HCT116 (cell line): ENCODE results near the gene CD82. TPM values are rescaled to one million over a fixed set of nuclear protein-coding genes. Genes with fewer than 3 reads are reported as not detected.

Source experiments
- ATAC-seq: fragments of 200-7000 bp; cut with Tn5 transposase; 2 replicates; pipeline ENCODE4 v1.9.1; 2020; ENCODE audit warnings: mild to moderate bottlenecking, moderate library complexity
- BruUV-seq: library from RNA; stranded (reverse); fragments of 400-500 nt; replicated peaks from 2 replicates; lab custom pipeline; 2021; lab: Mats Ljungman, UMichigan
- CTCF ChIA-PET: fragments of 300-600 bp; sonication (Branson Sonifier 250); formaldehyde crosslinking; loops from one replicate; lab custom pipeline; 2021; ENCODE audit warnings: antibody characterized with exemption; lab: Charles Lee
- POLR2A ChIA-PET: fragments of 300-600, 350-600 bp; sonication (Branson Sonifier 250); formaldehyde crosslinking; loops from one replicate; lab custom pipeline; 2021; ENCODE audit warnings: antibody characterized with exemption; lab: Charles Lee
- RAD21 ChIA-PET, 2 experiments: fragments of 300-600 bp; sonication (Branson Sonifier 250); formaldehyde crosslinking; loops; one replicate each; lab custom pipeline; 2023; ENCODE audit warnings: low total read pairs in 2 of 2; ENCODE audit not compliant: uncharacterized antibody in 2 of 2, unreplicated experiment in 2 of 2, low non-redundant PET in 1 of 2; lab: Charles Lee
- DNase-seq: peaks from one replicate; pipeline ENCODE4 v3.0.0-alpha.2; 2010; ENCODE audit warnings: low read depth, low spot score
- H2AFZ ChIP-seq: fragments of 200-600 bp; shearing (Covaris generic), sonication (generic); 2 replicates; pipeline ENCODE4 v1.6.1; 2017; ENCODE audit warnings: low read depth, mixed run types, mixed read lengths, antibody characterized with exemption, low read length; ENCODE audit not compliant: poor library complexity, severe bottlenecking
- H3K27ac ChIP-seq: 2 replicates; pipeline ENCODE4 v1.5.1; 2012; ENCODE audit warnings: low read depth, low read length
- H3K27me3 ChIP-seq: fragments of 200-600 bp; sonication (generic); 2 replicates; pipeline ENCODE4 v1.6.1; 2016; ENCODE audit warnings: mixed run types, low read length, mixed read lengths; ENCODE audit not compliant: insufficient read depth
- H3K36me3 ChIP-seq, 2 experiments: fragments of 200-500 bp in 1 of 2; fragments of 200-600 bp in 1 of 2; sonication (Bioruptor generic) in 1 of 2; sonication (generic) in 1 of 2; 2 replicates each; pipeline versions ENCODE4 v1.5.1 to v1.6.1; 2014 to 2016; ENCODE audit warnings: low read length in 2 of 2, inconsistent platforms in 1 of 2, mixed read lengths in 1 of 2, mixed run types in 1 of 2; ENCODE audit not compliant: insufficient read depth in 2 of 2, control insufficient read depth in 1 of 2
- H3K4me1 ChIP-seq, 2 experiments: fragments of 200-600 bp in 1 of 2; sonication (generic) in 1 of 2; 2 replicates each; pipeline versions ENCODE4 v1.5.1 to v1.6.1; 2012 to 2017; ENCODE audit warnings: low read length in 2 of 2, inconsistent platforms in 1 of 2, mild to moderate bottlenecking in 1 of 2, mixed read lengths in 1 of 2, mixed run types in 1 of 2, moderate library complexity in 1 of 2; ENCODE audit not compliant: insufficient read depth in 2 of 2, control insufficient read depth in 1 of 2
- H3K4me2 ChIP-seq: fragments of 200-600 bp; sonication (generic); 2 replicates; pipeline ENCODE4 v1.6.1; 2017; ENCODE audit warnings: mixed run types, low read length, mixed read lengths
- H3K4me3 ChIP-seq, 2 experiments: fragments of 200-600 bp in 1 of 2; sonication (generic) in 1 of 2; replicated peaks in 1 of 2; 2 replicates each; pipeline ENCODE4 v1.5.1; 2011 to 2016; ENCODE audit warnings: low read length in 2 of 2, control low read depth in 1 of 2, low read depth in 1 of 2, mild to moderate bottlenecking in 1 of 2, mixed read lengths in 1 of 2, mixed run types in 1 of 2
- H3K79me2 ChIP-seq: fragments of 200-600 bp; sonication (generic); 2 replicates; pipeline ENCODE4 v1.6.1; 2017; ENCODE audit warnings: mild to moderate bottlenecking, mixed run types, low read length, moderate library complexity, mixed read lengths; ENCODE audit not compliant: insufficient read depth
- H3K9ac ChIP-seq: fragments of 200-600 bp; sonication (generic); 2 replicates; pipeline ENCODE4 v1.6.1; 2016; ENCODE audit warnings: low read length, mixed read lengths
- H3K9me2 ChIP-seq: fragments of 200-600 bp; sonication (generic), shearing (Covaris generic); 2 replicates; pipeline ENCODE4 v1.6.1; 2017; ENCODE audit warnings: mixed run types, mild to moderate bottlenecking, moderate library complexity; ENCODE audit not compliant: insufficient read depth
- H3K9me3 ChIP-seq, 2 experiments: fragments of 200-500 bp in 1 of 2; fragments of 200-600 bp in 1 of 2; sonication (Bioruptor generic) in 1 of 2; sonication (generic) in 1 of 2; 2 replicates each; pipeline ENCODE4 v1.6.1; 2014 to 2017; ENCODE audit warnings: low read length in 2 of 2, mixed read lengths in 2 of 2, inconsistent platforms in 1 of 2, low read depth in 1 of 2, mild to moderate bottlenecking in 1 of 2, mixed run types in 1 of 2, moderate library complexity in 1 of 2; ENCODE audit not compliant: control insufficient read depth in 1 of 2, insufficient read depth in 1 of 2
- H4K20me1 ChIP-seq: fragments of 200-600 bp; sonication (generic), shearing (Covaris generic); 2 replicates; pipeline ENCODE4 v1.6.1; 2017; ENCODE audit warnings: mixed run types, mild to moderate bottlenecking, moderate library complexity; ENCODE audit not compliant: insufficient read depth
- CBX3 ChIP-seq: IDR thresholded peaks from 2 replicates; pipeline ENCODE4 v1.6.1; 2012; ENCODE audit warnings: low read depth
- CEBPB ChIP-seq: IDR thresholded peaks from 2 replicates; pipeline ENCODE4 v1.6.1; 2012; ENCODE audit warnings: low read depth
- ELF1 ChIP-seq: IDR thresholded peaks from 2 replicates; pipeline ENCODE4 v1.6.1; 2012; ENCODE audit warnings: low read depth, borderline replicate concordance
- EZH2 ChIP-seq: fragments of 200-600 bp; sonication (generic); IDR thresholded peaks from 2 replicates; pipeline ENCODE4 v1.6.1; 2017; ENCODE audit warnings: antibody characterized with exemption, mixed run types
- EZH2phosphoT487 ChIP-seq: fragments of 200-600 bp; IDR thresholded peaks from 2 replicates; pipeline ENCODE4 v1.6.1; 2018; ENCODE audit warnings: antibody characterized with exemption, borderline replicate concordance
- JUND ChIP-seq: IDR thresholded peaks from 2 replicates; pipeline ENCODE4 v1.6.1; 2012
- POLR2A ChIP-seq: IDR thresholded peaks from 2 replicates; pipeline ENCODE4 v1.7.0; 2011; ENCODE audit warnings: borderline replicate concordance; ENCODE audit not compliant: insufficient read depth, insufficient read length; ENCODE audit errors: extremely low read depth
- POLR2AphosphoS5 ChIP-seq: IDR thresholded peaks from 2 replicates; pipeline ENCODE4 v1.6.1; 2011; ENCODE audit warnings: mild to moderate bottlenecking, low read depth, low read length, moderate library complexity
- RAD21 ChIP-seq: IDR thresholded peaks from 2 replicates; pipeline ENCODE4 v1.6.1; 2012; ENCODE audit warnings: low read depth, mild to moderate bottlenecking
- SRF ChIP-seq: IDR thresholded peaks from 2 replicates; pipeline ENCODE4 v1.6.1; 2012; ENCODE audit warnings: low read depth
- TCF7L2 ChIP-seq: IDR thresholded peaks from 2 replicates; pipeline ENCODE4 v1.7.0; 2011; ENCODE audit warnings: borderline replicate concordance, inconsistent platforms; ENCODE audit not compliant: insufficient read depth, insufficient read length; ENCODE audit errors: extremely low read depth
- YY1 ChIP-seq: IDR thresholded peaks from 2 replicates; pipeline ENCODE4 v1.6.1; 2011; ENCODE audit warnings: low read length, low read depth, moderate library complexity, mild to moderate bottlenecking; ENCODE audit not compliant: insufficient replicate concordance; ENCODE audit errors: extremely low read depth
- ZFX ChIP-seq: fragments of 450-650 bp; IDR thresholded peaks from 2 replicates; pipeline ENCODE4 v1.6.1; 2017
- ZNF274 ChIP-seq: fragments of 200-500 bp; sonication (Bioruptor generic); IDR thresholded peaks from 2 replicates; pipeline ENCODE4 v1.6.1; 2014; ENCODE audit warnings: mild to moderate bottlenecking, low read depth, low read length, inconsistent platforms
- intact Hi-C: fragments of 100-400 bp; cut with micrococcal nuclease; formaldehyde crosslinking; loops from 2 replicates; pipeline ENCODE4 v1.10.0; 2022
- total RNA-seq: library from RNA; stranded (reverse); gene quantifications from one replicate; pipeline ENCODE4 v1.2.1, GENCODE V29; 2021; ENCODE audit not compliant: unreplicated experiment
- TF ChIP-seq, protein P1 (sequence below): IDR thresholded peaks from 2 replicates; pipeline ENCODE4 v1.6.1; 2012
- TF ChIP-seq, protein P2 (sequence below): IDR thresholded peaks from 2 replicates; pipeline ENCODE4 v1.6.1; 2012
- TF ChIP-seq, protein P3 (sequence below): IDR thresholded peaks from 2 replicates; pipeline ENCODE4 v1.6.1; 2012; ENCODE audit warnings: low read depth
- TF ChIP-seq, protein P4 (sequence below), 3 experiments: fragments of 200-600 bp in 1 of 3; sonication (generic) in 1 of 3; IDR thresholded peaks in 2 of 3; conservative IDR thresholded peaks in 1 of 3; 2 replicates each; pipeline ENCODE4 v1.5.1; 2012 to 2017; ENCODE audit warnings: low read depth in 2 of 3, low read length in 2 of 3, antibody characterized with exemption in 1 of 3, borderline replicate concordance in 1 of 3, control low read depth in 1 of 3, mild to moderate bottlenecking in 1 of 3, mixed read lengths in 1 of 3, mixed run types in 1 of 3, moderate library complexity in 1 of 3; ENCODE audit not compliant: insufficient read depth in 1 of 3

CD82 gene
- total RNA-seq, 1 experiment from 2014 or later, result 16.7 TPM

DNA sequence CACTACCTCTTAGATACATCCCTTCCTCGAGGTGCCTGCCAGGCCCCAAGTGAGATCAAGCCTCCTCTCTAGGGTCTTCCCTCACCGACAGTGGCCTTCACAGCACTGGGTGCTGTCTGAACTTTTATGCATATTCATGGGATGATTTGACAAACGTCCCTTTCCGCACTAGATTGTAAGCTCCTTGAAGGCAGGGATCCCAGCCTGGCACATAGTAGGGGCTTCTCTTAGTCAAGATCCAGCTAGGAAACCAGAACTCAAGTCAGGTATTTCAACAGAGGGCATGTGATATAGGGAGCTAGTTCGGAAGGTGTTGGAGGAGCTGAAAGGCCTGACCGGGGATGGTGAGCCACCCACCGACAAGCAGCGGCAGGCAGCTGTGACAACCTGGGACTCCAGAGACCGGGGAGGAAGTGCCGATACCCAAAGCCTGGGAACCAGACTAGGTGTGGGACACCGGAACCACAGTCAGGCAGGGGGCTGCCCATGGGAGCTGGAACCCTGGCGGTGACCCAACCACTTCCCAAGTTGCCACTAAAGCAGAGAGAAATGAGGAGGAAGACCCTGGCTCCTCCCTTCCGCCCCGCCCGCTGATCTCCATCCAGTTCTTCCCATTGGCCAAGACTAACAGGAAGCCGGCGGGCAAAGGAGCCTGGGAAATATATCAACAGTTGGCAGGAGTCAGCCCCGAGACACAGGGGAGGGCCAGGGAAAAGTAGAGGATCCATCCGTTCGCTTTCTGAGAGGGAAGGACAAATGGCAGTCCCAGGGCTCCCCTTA, 39.8 kb upstream of the CD82 start:
- H3K4me1 ChIP-seq, result peaks cover 0 to 8% of the 10 kb centered on the region in 2 experiments; a peak in 1 of 4 replicates
- CTCF ChIA-PET, result no interaction called here

More for the DNA sequence above, 39.8 kb upstream of the CD82 start:
- no peak for DNase-seq
- intact Hi-C loops, result no loop called here
- POLR2A ChIA-PET, result no interaction called here
- Histone ChIP-seq H3K79me2 (no peaks in the 10 kb centered on the region), H3K4me3 (no peak overlapping the region), H3K4me2 (no peak overlapping the region), H2AFZ (no peak overlapping the region), H3K27ac (no peak overlapping the region), H3K27me3 (no peaks in the 10 kb centered on the region), H3K9ac (no peak overlapping the region), H4K20me1 (no peaks in the 10 kb centered on the region), H3K9me3 (no peaks in the 10 kb centered on the region), H3K36me3 (no peaks in the 10 kb centered on the region), H3K9me2 (no peaks in the 10 kb centered on the region)
- no peak for ATAC-seq
- RAD21 ChIA-PET, result no interaction called here
- TF ChIP-seq RAD21 (no peak), CBX3 (no peak), POLR2AphosphoS5 (no peak), EZH2 (no peak), YY1 (no peak), ZNF274 (no peak), EZH2phosphoT487 (no peak), POLR2A (no peak), ZFX (no peak), ELF1 (no peak), JUND (no peak), TCF7L2 (no peak), CEBPB (no peak), SRF (no peak)
- TF ChIP-seq, protein P1, sequence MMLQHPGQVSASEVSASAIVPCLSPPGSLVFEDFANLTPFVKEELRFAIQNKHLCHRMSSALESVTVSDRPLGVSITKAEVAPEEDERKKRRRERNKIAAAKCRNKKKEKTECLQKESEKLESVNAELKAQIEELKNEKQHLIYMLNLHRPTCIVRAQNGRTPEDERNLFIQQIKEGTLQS, result no peak
- TF ChIP-seq, protein P2, sequence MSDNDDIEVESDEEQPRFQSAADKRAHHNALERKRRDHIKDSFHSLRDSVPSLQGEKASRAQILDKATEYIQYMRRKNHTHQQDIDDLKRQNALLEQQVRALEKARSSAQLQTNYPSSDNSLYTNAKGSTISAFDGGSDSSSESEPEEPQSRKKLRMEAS, result no peak
- TF ChIP-seq, protein P3, sequence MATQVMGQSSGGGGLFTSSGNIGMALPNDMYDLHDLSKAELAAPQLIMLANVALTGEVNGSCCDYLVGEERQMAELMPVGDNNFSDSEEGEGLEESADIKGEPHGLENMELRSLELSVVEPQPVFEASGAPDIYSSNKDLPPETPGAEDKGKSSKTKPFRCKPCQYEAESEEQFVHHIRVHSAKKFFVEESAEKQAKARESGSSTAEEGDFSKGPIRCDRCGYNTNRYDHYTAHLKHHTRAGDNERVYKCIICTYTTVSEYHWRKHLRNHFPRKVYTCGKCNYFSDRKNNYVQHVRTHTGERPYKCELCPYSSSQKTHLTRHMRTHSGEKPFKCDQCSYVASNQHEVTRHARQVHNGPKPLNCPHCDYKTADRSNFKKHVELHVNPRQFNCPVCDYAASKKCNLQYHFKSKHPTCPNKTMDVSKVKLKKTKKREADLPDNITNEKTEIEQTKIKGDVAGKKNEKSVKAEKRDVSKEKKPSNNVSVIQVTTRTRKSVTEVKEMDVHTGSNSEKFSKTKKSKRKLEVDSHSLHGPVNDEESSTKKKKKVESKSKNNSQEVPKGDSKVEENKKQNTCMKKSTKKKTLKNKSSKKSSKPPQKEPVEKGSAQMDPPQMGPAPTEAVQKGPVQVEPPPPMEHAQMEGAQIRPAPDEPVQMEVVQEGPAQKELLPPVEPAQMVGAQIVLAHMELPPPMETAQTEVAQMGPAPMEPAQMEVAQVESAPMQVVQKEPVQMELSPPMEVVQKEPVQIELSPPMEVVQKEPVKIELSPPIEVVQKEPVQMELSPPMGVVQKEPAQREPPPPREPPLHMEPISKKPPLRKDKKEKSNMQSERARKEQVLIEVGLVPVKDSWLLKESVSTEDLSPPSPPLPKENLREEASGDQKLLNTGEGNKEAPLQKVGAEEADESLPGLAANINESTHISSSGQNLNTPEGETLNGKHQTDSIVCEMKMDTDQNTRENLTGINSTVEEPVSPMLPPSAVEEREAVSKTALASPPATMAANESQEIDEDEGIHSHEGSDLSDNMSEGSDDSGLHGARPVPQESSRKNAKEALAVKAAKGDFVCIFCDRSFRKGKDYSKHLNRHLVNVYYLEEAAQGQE, result no peak
- TF ChIP-seq, protein P4, sequence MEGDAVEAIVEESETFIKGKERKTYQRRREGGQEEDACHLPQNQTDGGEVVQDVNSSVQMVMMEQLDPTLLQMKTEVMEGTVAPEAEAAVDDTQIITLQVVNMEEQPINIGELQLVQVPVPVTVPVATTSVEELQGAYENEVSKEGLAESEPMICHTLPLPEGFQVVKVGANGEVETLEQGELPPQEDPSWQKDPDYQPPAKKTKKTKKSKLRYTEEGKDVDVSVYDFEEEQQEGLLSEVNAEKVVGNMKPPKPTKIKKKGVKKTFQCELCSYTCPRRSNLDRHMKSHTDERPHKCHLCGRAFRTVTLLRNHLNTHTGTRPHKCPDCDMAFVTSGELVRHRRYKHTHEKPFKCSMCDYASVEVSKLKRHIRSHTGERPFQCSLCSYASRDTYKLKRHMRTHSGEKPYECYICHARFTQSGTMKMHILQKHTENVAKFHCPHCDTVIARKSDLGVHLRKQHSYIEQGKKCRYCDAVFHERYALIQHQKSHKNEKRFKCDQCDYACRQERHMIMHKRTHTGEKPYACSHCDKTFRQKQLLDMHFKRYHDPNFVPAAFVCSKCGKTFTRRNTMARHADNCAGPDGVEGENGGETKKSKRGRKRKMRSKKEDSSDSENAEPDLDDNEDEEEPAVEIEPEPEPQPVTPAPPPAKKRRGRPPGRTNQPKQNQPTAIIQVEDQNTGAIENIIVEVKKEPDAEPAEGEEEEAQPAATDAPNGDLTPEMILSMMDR (IDR thresholded peaks at IDR 0.05 in 2 of 3, conservative IDR thresholded peaks at IDR 0.05 in 1 of 3; ENCODE audit: borderline replicate concordance in 1 of 3, insufficient read depth in 1 of 3, low read depth in 2 of 3, low read length in 2 of 3), result no peak
- BruUV-seq, result no TSS peak
